A549 (cell line): ENCODE measurements around the gene SLC19A1.

Experiments used
- BHLHE40 ChIP-seq: IDR thresholded peaks from 2 replicates; pipeline ENCODE4 v1.6.1; 2012; ENCODE audit warnings: low read depth, low read length, inconsistent platforms
- CEBPB ChIP-seq, 2 experiments: fragments of >200 bp in 1 of 2; sonication (Bioruptor Twin) in 1 of 2; formaldehyde crosslinking in 1 of 2; IDR thresholded peaks; 2 replicates each; pipeline ENCODE4 v1.6.1; 2012 to 2016
- EHMT2 ChIP-seq: fragments of 200-600 bp; sonication (generic); IDR thresholded peaks from 2 replicates; pipeline ENCODE4 v1.6.1; 2016; ENCODE audit warnings: antibody characterized with exemption, low read depth, mild to moderate bottlenecking, moderate library complexity
- EP300 ChIP-seq, 2 experiments: fragments of >200 bp; sonication (Bioruptor Twin); formaldehyde crosslinking; IDR thresholded peaks; 2 replicates in 1 of 2; 3 replicates in 1 of 2; pipeline ENCODE4 v1.6.1; 2016 to 2017
- HDAC2 ChIP-seq: fragments of 200-600 bp; sonication (generic); IDR thresholded peaks from 2 replicates; pipeline ENCODE4 v1.6.1; 2016
- HOXA7 ChIP-seq: fragments of 250-450 bp; sonication (Bioruptor Pico); IDR thresholded peaks from 2 replicates; pipeline ENCODE4 v1.5.0; 2020; ENCODE audit warnings: mild to moderate bottlenecking, moderate library complexity
- JUN ChIP-seq, 2 experiments: fragments of >200 bp; sonication (Bioruptor Twin); formaldehyde crosslinking; IDR thresholded peaks; 2 replicates in 1 of 2; 3 replicates in 1 of 2; pipeline ENCODE4 v1.6.1; 2016 to 2017
- NPAS2 ChIP-seq: fragments of 250-450 bp; sonication (Bioruptor Pico); IDR thresholded peaks from 2 replicates; pipeline ENCODE4 v1.8.0; 2022; ENCODE audit warnings: mild to moderate bottlenecking, moderate library complexity, borderline replicate concordance
- PHF8 ChIP-seq: fragments of 200-600 bp; sonication (generic); IDR thresholded peaks from 2 replicates; pipeline ENCODE4 v1.6.1; 2016; ENCODE audit warnings: low read depth, mild to moderate bottlenecking, antibody characterized with exemption, moderate library complexity, borderline replicate concordance
- POLR2A ChIP-seq: IDR thresholded peaks from 2 replicates; pipeline ENCODE4 v1.6.1; 2012; ENCODE audit warnings: mild to moderate bottlenecking, low read length
- REST ChIP-seq: fragments of 200-600 bp; sonication (generic); IDR thresholded peaks from 2 replicates; pipeline ENCODE4 v1.6.1; 2016; ENCODE audit warnings: antibody characterized with exemption, mild to moderate bottlenecking, moderate library complexity
- TF ChIP-seq, protein P1 (sequence below): fragments of >200 bp; sonication (Bioruptor Twin); formaldehyde crosslinking; IDR thresholded peaks from 3 replicates; pipeline ENCODE4 v1.5.1; 2016

DNA sequence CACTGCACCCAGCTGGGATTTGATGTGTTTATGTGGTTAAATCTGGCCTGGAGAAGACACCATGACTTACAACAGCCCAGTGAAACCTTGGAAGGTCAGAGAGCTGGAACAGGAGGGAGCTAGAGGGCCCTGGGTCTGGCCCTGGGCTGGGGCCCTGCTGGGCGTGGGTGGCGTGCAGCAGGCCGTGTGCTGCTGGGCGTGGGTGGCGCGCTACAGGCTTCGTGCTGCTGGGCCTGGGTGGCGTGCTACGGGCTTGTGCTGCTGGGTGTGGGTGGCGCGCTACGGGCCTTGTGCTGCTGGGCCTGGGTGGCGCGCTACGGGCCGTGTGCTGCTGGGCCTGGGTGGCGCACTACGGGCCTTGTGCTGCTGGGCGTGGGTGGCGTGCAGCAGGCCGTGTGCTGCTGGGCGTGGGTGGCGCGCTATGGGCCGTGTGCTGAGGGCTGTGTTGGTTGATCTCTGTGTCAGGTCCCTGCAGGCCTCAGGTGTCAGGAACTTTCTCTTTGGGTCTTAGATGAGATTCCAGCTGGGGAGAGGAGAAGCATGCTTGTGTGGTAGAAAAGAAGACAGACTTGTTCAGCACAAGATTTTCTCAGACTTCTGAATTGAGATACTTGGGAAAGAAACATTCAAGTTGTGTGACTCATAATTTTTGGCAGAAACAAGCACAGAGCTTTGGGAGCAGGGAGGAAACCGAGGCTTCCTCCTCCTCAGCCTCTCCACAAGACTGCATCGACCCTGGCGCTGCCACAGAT is 71.3 kb downstream of the SLC19A1 start:
- TF ChIP-seq, protein P1, sequence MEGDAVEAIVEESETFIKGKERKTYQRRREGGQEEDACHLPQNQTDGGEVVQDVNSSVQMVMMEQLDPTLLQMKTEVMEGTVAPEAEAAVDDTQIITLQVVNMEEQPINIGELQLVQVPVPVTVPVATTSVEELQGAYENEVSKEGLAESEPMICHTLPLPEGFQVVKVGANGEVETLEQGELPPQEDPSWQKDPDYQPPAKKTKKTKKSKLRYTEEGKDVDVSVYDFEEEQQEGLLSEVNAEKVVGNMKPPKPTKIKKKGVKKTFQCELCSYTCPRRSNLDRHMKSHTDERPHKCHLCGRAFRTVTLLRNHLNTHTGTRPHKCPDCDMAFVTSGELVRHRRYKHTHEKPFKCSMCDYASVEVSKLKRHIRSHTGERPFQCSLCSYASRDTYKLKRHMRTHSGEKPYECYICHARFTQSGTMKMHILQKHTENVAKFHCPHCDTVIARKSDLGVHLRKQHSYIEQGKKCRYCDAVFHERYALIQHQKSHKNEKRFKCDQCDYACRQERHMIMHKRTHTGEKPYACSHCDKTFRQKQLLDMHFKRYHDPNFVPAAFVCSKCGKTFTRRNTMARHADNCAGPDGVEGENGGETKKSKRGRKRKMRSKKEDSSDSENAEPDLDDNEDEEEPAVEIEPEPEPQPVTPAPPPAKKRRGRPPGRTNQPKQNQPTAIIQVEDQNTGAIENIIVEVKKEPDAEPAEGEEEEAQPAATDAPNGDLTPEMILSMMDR = no peak
- TF ChIP-seq CEBPB (IDR thresholded peaks at IDR 0.05) = no peak
- TF ChIP-seq BHLHE40 = no peak
- TF ChIP-seq HDAC2 = no peak
- no peak for TF ChIP-seq NPAS2
- TF ChIP-seq PHF8 = no peak
- TF ChIP-seq EP300 (IDR thresholded peaks at IDR 0.05) = no peak
- TF ChIP-seq JUN (IDR thresholded peaks at IDR 0.05) = 0 out of 5 replicates have a peak, but pooled peaks of 1 of the 2 experiments have one; percentile 31
- no peak for TF ChIP-seq HOXA7 (CRISPR knock-in tag)
- no peak for TF ChIP-seq EHMT2
- no peak for TF ChIP-seq POLR2A
- TF ChIP-seq REST = no peak
